GM23338 (cell line): ENCODE measurements around the gene ADAMTS8. TPM values are rescaled to one million over a fixed set of nuclear protein-coding genes. Genes with fewer than 3 reads are reported as not detected.

Source experiments
- ATAC-seq: fragments of 200-7000 bp; cut with Tn5 transposase; 3 replicates; pipeline ENCODE4 v1.9.1; 2020
- DNase-seq: peaks from one replicate; pipeline ENCODE4 v3.0.0-alpha.2; 2015; ENCODE audit warnings: low spot score
- H2AFZ ChIP-seq: fragments of 200-600 bp; sonication (generic); 2 replicates; pipeline ENCODE4 v1.8.0; 2016; ENCODE audit warnings: antibody characterized with exemption, mild to moderate bottlenecking, moderate library complexity
- H3F3A ChIP-seq: fragments of 200-600 bp; sonication (generic); replicated peaks from 2 replicates; pipeline ENCODE4 v1.8.0; 2017; ENCODE audit warnings: antibody characterized with exemption, mixed run types, low read depth
- H3K27ac ChIP-seq: fragments of 200-600 bp; sonication (generic); 2 replicates; pipeline ENCODE4 v1.6.1; 2016; ENCODE audit warnings: low read depth
- H3K27me3 ChIP-seq: fragments of 200-600 bp; sonication (generic); 2 replicates; pipeline ENCODE4 v1.8.0; 2016; ENCODE audit warnings: mild to moderate bottlenecking, mixed run types, moderate library complexity; ENCODE audit not compliant: insufficient read depth
- H3K36me3 ChIP-seq: fragments of 200-600 bp; sonication (generic); 2 replicates; pipeline ENCODE4 v1.8.0; 2016; ENCODE audit warnings: mild to moderate bottlenecking; ENCODE audit not compliant: insufficient read depth
- H3K4me1 ChIP-seq: fragments of 200-600 bp; sonication (generic); 2 replicates; pipeline ENCODE4 v1.8.0; 2016; ENCODE audit warnings: mild to moderate bottlenecking, moderate library complexity; ENCODE audit not compliant: insufficient read depth
- H3K4me2 ChIP-seq: fragments of 200-600 bp; sonication (generic); 2 replicates; pipeline ENCODE4 v1.7.1; 2017; ENCODE audit warnings: mixed run types
- H3K4me3 ChIP-seq: fragments of 200-600 bp; sonication (generic); 2 replicates; pipeline ENCODE4 v1.6.1; 2016; ENCODE audit warnings: mixed run types
- H3K79me2 ChIP-seq: fragments of 200-600 bp; sonication (generic); replicated peaks from 2 replicates; pipeline ENCODE4 v1.8.0; 2017; ENCODE audit warnings: mild to moderate bottlenecking; ENCODE audit not compliant: insufficient read depth
- H3K9me2 ChIP-seq: fragments of 200-600 bp; sonication (generic); 2 replicates; pipeline ENCODE4 v1.8.0; 2017; ENCODE audit not compliant: insufficient read depth
- H4K20me1 ChIP-seq: fragments of 200-600 bp; sonication (generic); replicated peaks from 2 replicates; pipeline ENCODE4 v1.8.0; 2017; ENCODE audit warnings: mild to moderate bottlenecking; ENCODE audit not compliant: insufficient read depth
- H3K27ac Mint-ChIP-seq: 2 replicates; pipeline ENCODE4 v1.8.0; 2020; ENCODE audit warnings: inconsistent platforms, mild to moderate bottlenecking, moderate library complexity, mixed read lengths
- H3K27me3 Mint-ChIP-seq: 3 replicates; pipeline ENCODE4 v1.8.0; 2022; ENCODE audit warnings: low read depth, mild to moderate bottlenecking, moderate library complexity, mixed read lengths, inconsistent platforms; ENCODE audit not compliant: insufficient read depth, poor library complexity
- H3K36me3 Mint-ChIP-seq: 3 replicates; pipeline ENCODE4 v1.8.0; 2021; ENCODE audit warnings: low read depth, mild to moderate bottlenecking, inconsistent platforms, moderate library complexity, mixed read lengths
- H3K4me1 Mint-ChIP-seq: 3 replicates; pipeline ENCODE4 v1.8.0; 2020; ENCODE audit warnings: mild to moderate bottlenecking, inconsistent platforms, mixed read lengths
- H3K4me3 Mint-ChIP-seq: 3 replicates; pipeline ENCODE4 v1.8.0; 2021; ENCODE audit warnings: moderate library complexity, mild to moderate bottlenecking, inconsistent platforms, mixed read lengths
- H3K9me3 Mint-ChIP-seq: 3 replicates; pipeline ENCODE4 v1.8.0; 2020; ENCODE audit warnings: moderate library complexity, mild to moderate bottlenecking, inconsistent platforms, mixed read lengths
- CREB1 ChIP-seq: fragments of 250-450 bp; sonication (Bioruptor Pico); IDR thresholded peaks from 2 replicates; pipeline ENCODE4 v1.5.0; 2020; ENCODE audit warnings: low read depth, mild to moderate bottlenecking, moderate library complexity
- EZH2phosphoT487 ChIP-seq: fragments of 200-600 bp; sonication (generic); IDR thresholded peaks from one replicate; pipeline ENCODE4 v1.8.1; 2018; ENCODE audit warnings: antibody characterized with exemption; ENCODE audit not compliant: unreplicated experiment
- NANOG ChIP-seq: IDR thresholded peaks from 2 replicates; pipeline ENCODE4 v1.6.1; 2016; ENCODE audit warnings: antibody characterized with exemption, borderline replicate concordance
- STAT1 ChIP-seq: IDR thresholded peaks from one replicate; pipeline ENCODE4 v1.6.1; 2016; ENCODE audit warnings: antibody characterized with exemption; ENCODE audit not compliant: unreplicated experiment
- ZNF114 ChIP-seq: fragments of 250-450 bp; sonication (Bioruptor Pico); IDR thresholded peaks from 2 replicates; pipeline ENCODE4 v1.5.0; 2020; ENCODE audit warnings: mild to moderate bottlenecking, moderate library complexity
- ZNF331 ChIP-seq: fragments of 250-450 bp; sonication (Bioruptor Pico); IDR thresholded peaks from 2 replicates; pipeline ENCODE4 v1.5.0; 2020; ENCODE audit warnings: low read depth, mild to moderate bottlenecking, moderate library complexity
- polyA plus RNA-seq: library from polyadenylated mRNA; unstranded; fragments of >200 nt; fragmentation: Nextera tagmentation; extraction: Ambion mirVana; gene quantifications from 2 replicates; pipeline ENCODE4 v1.2.1, GENCODE V29; 2016
- total RNA-seq: library from RNA; depleted of rRNA; stranded (reverse); fragments of >200 nt; shearing (Covaris generic); gene quantifications from 2 replicates; pipeline ENCODE4 v1.2.3, GENCODE V29; 2014
- TF ChIP-seq, protein P1 (sequence below): fragments of 250-450 bp; sonication (Bioruptor Pico); IDR thresholded peaks from 2 replicates; pipeline ENCODE4 v1.5.0; 2020; ENCODE audit warnings: mild to moderate bottlenecking, moderate library complexity
- TF ChIP-seq, protein P2 (sequence below): IDR thresholded peaks from 2 replicates; pipeline ENCODE4 v1.6.1; 2016; ENCODE audit warnings: antibody characterized with exemption

The ADAMTS8 gene
- total and polyA plus RNA-seq, 2 experiments from 2014 or later: 7.5 to 16.2 TPM

DNA sequence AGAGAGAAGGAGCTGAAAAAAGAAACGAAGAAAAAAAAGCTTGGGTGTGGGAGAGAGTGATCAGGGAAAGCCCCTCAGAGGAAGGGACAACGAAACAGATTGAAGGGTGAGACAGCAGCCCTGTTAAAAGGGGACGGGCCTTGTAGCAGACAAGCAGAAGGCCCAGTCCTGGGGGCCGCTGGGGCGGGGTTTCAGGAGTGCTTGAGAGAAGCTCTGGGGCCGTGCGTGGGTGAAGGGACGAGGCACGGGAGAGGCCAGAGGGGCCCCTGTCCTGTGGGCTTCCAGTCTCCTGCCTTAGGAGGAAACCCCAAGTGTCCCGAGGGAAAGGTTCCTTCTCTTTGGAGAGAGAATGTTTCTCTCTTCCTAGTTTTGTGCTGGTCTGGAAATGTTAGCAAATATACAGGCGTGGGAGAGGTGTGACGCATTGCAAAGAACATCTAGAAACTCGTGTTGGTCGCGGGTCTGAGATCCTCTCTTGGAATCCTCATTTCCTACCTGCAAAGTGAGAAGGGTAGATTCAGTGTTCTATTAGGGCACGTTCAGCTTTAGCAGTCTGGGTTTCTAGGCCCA is 48.6 kb upstream of the ADAMTS8 start:
- H3K36me3 Mint-ChIP-seq: no peaks in the 10 kb centered on the region
- no peaks in the 10 kb centered on the region for H3K9me2 ChIP-seq
- TF ChIP-seq EZH2phosphoT487 (no peak), CREB1 (no peak), NANOG (no peak)
- TF ChIP-seq, protein P1, sequence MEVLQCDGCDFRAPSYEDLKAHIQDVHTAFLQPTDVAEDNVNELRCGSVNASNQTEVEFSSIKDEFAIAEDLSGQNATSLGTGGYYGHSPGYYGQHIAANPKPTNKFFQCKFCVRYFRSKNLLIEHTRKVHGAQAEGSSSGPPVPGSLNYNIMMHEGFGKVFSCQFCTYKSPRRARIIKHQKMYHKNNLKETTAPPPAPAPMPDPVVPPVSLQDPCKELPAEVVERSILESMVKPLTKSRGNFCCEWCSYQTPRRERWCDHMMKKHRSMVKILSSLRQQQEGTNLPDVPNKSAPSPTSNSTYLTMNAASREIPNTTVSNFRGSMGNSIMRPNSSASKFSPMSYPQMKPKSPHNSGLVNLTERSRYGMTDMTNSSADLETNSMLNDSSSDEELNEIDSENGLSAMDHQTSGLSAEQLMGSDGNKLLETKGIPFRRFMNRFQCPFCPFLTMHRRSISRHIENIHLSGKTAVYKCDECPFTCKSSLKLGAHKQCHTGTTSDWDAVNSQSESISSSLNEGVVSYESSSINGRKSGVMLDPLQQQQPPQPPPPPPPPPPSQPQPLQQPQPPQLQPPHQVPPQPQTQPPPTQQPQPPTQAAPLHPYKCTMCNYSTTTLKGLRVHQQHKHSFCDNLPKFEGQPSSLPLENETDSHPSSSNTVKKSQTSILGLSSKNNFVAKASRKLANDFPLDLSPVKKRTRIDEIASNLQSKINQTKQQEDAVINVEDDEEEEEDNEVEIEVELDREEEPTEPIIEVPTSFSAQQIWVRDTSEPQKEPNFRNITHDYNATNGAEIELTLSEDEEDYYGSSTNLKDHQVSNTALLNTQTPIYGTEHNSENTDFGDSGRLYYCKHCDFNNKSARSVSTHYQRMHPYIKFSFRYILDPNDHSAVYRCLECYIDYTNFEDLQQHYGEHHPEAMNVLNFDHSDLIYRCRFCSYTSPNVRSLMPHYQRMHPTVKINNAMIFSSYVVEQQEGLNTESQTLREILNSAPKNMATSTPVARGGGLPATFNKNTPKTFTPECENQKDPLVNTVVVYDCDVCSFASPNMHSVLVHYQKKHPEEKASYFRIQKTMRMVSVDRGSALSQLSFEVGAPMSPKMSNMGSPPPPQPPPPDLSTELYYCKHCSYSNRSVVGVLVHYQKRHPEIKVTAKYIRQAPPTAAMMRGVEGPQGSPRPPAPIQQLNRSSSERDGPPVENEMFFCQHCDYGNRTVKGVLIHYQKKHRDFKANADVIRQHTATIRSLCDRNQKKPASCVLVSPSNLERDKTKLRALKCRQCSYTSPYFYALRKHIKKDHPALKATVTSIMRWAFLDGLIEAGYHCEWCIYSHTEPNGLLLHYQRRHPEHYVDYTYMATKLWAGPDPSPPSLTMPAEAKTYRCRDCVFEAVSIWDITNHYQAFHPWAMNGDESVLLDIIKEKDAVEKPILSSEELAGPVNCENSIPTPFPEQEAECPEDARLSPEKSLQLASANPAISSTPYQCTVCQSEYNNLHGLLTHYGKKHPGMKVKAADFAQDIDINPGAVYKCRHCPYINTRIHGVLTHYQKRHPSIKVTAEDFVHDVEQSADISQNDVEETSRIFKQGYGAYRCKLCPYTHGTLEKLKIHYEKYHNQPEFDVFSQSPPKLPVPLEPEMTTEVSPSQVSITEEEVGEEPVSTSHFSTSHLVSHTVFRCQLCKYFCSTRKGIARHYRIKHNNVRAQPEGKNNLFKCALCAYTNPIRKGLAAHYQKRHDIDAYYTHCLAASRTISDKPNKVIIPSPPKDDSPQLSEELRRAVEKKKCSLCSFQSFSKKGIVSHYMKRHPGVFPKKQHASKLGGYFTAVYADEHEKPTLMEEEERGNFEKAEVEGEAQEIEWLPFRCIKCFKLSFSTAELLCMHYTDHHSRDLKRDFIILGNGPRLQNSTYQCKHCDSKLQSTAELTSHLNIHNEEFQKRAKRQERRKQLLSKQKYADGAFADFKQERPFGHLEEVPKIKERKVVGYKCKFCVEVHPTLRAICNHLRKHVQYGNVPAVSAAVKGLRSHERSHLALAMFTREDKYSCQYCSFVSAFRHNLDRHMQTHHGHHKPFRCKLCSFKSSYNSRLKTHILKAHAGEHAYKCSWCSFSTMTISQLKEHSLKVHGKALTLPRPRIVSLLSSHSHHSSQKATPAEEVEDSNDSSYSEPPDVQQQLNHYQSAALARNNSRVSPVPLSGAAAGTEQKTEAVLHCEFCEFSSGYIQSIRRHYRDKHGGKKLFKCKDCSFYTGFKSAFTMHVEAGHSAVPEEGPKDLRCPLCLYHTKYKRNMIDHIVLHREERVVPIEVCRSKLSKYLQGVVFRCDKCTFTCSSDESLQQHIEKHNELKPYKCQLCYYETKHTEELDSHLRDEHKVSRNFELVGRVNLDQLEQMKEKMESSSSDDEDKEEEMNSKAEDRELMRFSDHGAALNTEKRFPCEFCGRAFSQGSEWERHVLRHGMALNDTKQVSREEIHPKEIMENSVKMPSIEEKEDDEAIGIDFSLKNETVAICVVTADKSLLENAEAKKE: no peak
- H3K4me3 Mint-ChIP-seq: no peak overlapping the region
- DNase-seq: no peak
- no peak overlapping the region for H3K4me2 ChIP-seq
- H3F3A ChIP-seq: no peaks in the 10 kb centered on the region
- H3K27me3 ChIP-seq: no peaks in the 10 kb centered on the region
- 0 out of 2 replicates have a peak overlapping the region, but pooled peaks have one; percentile 45 for H3K27ac ChIP-seq
- ATAC-seq: peak; percentile 22; the same call in 1 of the 3 replicates
- H3K79me2 ChIP-seq: no peaks in the 10 kb centered on the region
- H3K27me3 Mint-ChIP-seq: peaks cover 1% of the 10 kb centered on the region
- H3K27ac Mint-ChIP-seq: no peak overlapping the region
- H2AFZ ChIP-seq: no peak overlapping the region
- H3K36me3 ChIP-seq: no peaks in the 10 kb centered on the region
- H3K4me1 ChIP-seq: no peaks in the 10 kb centered on the region; the same call in 1 of the 2 replicates
- H3K4me3 ChIP-seq: no peak overlapping the region
- H4K20me1 ChIP-seq: no peaks in the 10 kb centered on the region
- peaks cover 2% of the 10 kb centered on the region; the same call in 2 of the 3 replicates for H3K4me1 Mint-ChIP-seq
- no peaks in the 10 kb centered on the region for H3K9me3 Mint-ChIP-seq

DNA sequence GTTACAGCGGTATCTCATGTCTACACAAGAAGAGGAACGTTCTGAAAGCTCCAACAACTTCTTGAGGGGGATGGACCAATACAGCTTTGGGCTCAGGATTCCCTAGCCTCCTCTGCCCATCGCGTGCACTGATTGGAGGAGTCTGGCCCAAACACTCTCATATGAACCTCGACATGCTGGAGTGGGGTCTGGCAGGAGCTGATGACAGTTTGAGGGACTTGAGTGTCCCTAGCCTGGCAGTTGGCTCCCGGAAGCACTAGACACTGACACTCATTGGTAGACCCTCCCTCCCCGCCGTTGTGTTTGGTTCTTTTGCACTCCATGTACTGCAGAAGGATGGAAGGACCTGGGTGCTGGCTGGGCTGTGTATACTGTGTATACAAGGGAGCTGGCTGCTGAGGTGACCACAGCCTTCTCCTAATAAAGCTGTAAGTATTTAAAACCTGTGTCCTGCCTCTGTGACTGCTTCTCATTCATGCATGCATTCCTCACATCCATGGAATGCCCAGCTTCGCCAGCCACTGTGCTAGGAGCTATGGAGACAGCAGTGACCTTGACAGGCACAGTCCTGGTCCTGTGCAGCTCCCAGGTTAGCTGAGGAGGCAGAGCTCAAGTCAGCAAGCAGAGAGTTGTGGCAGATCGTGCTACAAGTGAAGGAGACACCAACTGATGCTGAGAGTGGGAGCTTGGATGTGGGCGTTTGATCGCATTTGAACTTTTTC is 48.0 kb upstream of the ADAMTS8 start:
- TF ChIP-seq NANOG (no peak), STAT1 (no peak), ZNF331 (CRISPR knock-in tag) (no peak), ZNF114 (no peak)
- TF ChIP-seq, protein P2, sequence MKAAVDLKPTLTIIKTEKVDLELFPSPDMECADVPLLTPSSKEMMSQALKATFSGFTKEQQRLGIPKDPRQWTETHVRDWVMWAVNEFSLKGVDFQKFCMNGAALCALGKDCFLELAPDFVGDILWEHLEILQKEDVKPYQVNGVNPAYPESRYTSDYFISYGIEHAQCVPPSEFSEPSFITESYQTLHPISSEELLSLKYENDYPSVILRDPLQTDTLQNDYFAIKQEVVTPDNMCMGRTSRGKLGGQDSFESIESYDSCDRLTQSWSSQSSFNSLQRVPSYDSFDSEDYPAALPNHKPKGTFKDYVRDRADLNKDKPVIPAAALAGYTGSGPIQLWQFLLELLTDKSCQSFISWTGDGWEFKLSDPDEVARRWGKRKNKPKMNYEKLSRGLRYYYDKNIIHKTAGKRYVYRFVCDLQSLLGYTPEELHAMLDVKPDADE: no peak
- no peak overlapping the region for H3K4me2 ChIP-seq
- no peaks in the 10 kb centered on the region for H3K27me3 ChIP-seq
- no peak for DNase-seq
- H3F3A ChIP-seq: no peaks in the 10 kb centered on the region
- ATAC-seq: no peak
- no peaks in the 10 kb centered on the region for H3K79me2 ChIP-seq
- Mint-ChIP-seq H3K4me1 (peaks cover 2% of the 10 kb centered on the region; the same call in 2 of the 3 replicates), H3K27me3 (peaks cover 1% of the 10 kb centered on the region), H3K4me3 (no peak overlapping the region), H3K9me3 (no peaks in the 10 kb centered on the region), H3K36me3 (no peaks in the 10 kb centered on the region), H3K27ac (no peak overlapping the region)
- 0 out of 2 replicates have a peak overlapping the region, but pooled peaks have one; percentile 45 for H3K27ac ChIP-seq
- no peak overlapping the region for H3K4me3 ChIP-seq
- no peaks in the 10 kb centered on the region for H4K20me1 ChIP-seq
- H3K9me2 ChIP-seq: no peaks in the 10 kb centered on the region
- no peaks in the 10 kb centered on the region; the same call in 1 of the 2 replicates for H3K4me1 ChIP-seq
- no peaks in the 10 kb centered on the region; the same call in 1 of the 2 replicates for H3K36me3 ChIP-seq
- H2AFZ ChIP-seq: no peak overlapping the region
